Measurements from ENCODE around the gene CLSTN1. TPM values are rescaled to one million over a fixed set of nuclear protein-coding genes. Genes with fewer than 3 reads are reported as not detected.

Gene CLSTN1
- total RNA-seq, 1 experiment from 2014 or later = 143 TPM

DNA sequence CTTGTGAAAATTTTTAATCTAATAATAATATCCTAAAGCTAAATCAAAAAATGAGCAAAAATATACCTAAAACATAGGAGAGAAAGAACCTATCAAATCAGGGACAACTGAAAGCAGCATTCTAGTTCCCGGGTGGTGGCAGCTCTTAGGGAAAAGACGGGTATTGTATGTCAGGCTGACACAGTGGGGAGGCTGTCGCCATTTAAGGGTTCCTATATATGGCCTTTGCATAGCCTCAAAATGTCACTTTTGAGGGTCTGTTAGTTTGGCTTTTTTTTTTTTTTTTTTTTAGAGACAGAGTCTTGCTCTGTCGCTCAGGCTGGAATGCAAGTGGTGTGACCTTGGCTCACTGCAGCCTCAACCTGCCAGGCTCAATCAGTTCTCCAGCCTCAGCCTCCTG, 6.0 kb downstream of the CLSTN1 start:
- ChIA-PET CTCF (no interaction called here), POLR2A (interaction anchor here (1.2 kb wide), 1 partner anchor 32 kb away, joined by 3 read pairs; no protein-coding TSS in a partner anchor)
- DNase-seq (ENCODE audit: low read depth, low spot score) = no peak
- Histone ChIP-seq H3K27ac (ENCODE audit: low read length) (no peak overlapping the region), H3K4me3 (ENCODE audit: low read depth in 2 of 2, low read length in 2 of 2) (no peak overlapping the region), H3K9me3 (ENCODE audit: control insufficient read depth, insufficient read depth, low read depth, low read length) (no peaks in the 10 kb centered on the region), H3K27me3 (ENCODE audit: control insufficient read depth, insufficient read depth, low read length) (no peaks in the 10 kb centered on the region), H3K4me1 (ENCODE audit: control insufficient read depth, insufficient read depth, low read length) (peaks cover 9% of the 10 kb centered on the region), H3K36me3 (ENCODE audit: control insufficient read depth, insufficient read depth, low read length) (no peaks in the 10 kb centered on the region; the same call in 1 of the 2 replicates)
- TF ChIP-seq POLR2AphosphoS5 (IDR thresholded peaks at IDR 0.05; ENCODE audit: low read depth, low read length) (no peak), CTCF (IDR thresholded peaks at IDR 0.05) (no peak), TCF7L2 (IDR thresholded peaks at IDR 0.05; ENCODE audit: low read depth, low read length) (no peak), REST (IDR thresholded peaks at IDR 0.05; ENCODE audit: insufficient read depth in 1 of 2, low read depth in 2 of 2, low read length in 1 of 2) (no peak), SIN3A (IDR thresholded peaks at IDR 0.05; ENCODE audit: borderline replicate concordance, insufficient read depth, low read depth, low read length) (no peak)
- no peak for ATAC-seq
- BruUV-seq (replicated peaks) = no TSS peak
- intact Hi-C loops (cut with micrococcal nuclease; ENCODE audit: unreplicated experiment) (no loop called here), in situ Hi-C loops (cut with HindIII; ENCODE audit: low pct_unique_long_range_greater_than_20kb, low sequenced_read_pairs) (no loop called here)

- in situ Hi-C loops (cut with HindIII; ENCODE audit: low pct_unique_long_range_greater_than_20kb, low sequenced_read_pairs) = no loop called here
- H3K36me3 ChIP-seq (ENCODE audit: control insufficient read depth, insufficient read depth, low read length) = no peaks in the 10 kb centered on the region
- ChIA-PET POLR2A (no interaction called here), CTCF (no interaction called here)
- ATAC-seq (no peak), DNase-seq (ENCODE audit: low read depth, low spot score) (no peak)
- no peaks in the 10 kb centered on the region for H3K27me3 ChIP-seq (ENCODE audit: control insufficient read depth, insufficient read depth, low read length)
- no peaks in the 10 kb centered on the region for H3K9me3 ChIP-seq (ENCODE audit: control insufficient read depth, insufficient read depth, low read depth, low read length)
- BruUV-seq (replicated peaks) = no TSS peak
- H3K4me3 ChIP-seq (ENCODE audit: low read depth in 2 of 2, low read length in 2 of 2) = no peak overlapping the region
- no peak overlapping the region for H3K27ac ChIP-seq (ENCODE audit: low read length)
- intact Hi-C loops (cut with micrococcal nuclease; ENCODE audit: unreplicated experiment) = no loop called here
- H3K4me1 ChIP-seq (ENCODE audit: control insufficient read depth, insufficient read depth, low read length) = peaks cover 3% of the 10 kb centered on the region
- TF ChIP-seq POLR2AphosphoS5 (IDR thresholded peaks at IDR 0.05; ENCODE audit: low read depth, low read length) (no peak), TCF7L2 (IDR thresholded peaks at IDR 0.05; ENCODE audit: low read depth, low read length) (no peak), SIN3A (IDR thresholded peaks at IDR 0.05; ENCODE audit: borderline replicate concordance, insufficient read depth, low read depth, low read length) (no peak), REST (IDR thresholded peaks at IDR 0.05; ENCODE audit: insufficient read depth in 1 of 2, low read depth in 2 of 2, low read length in 1 of 2) (no peak), CTCF (IDR thresholded peaks at IDR 0.05) (no peak)
Observed at GRCh38 chr1:9816199-9816598, 7.6 kb downstream of the CLSTN1 start.
